HepG2 (cell line): ENCODE data around the gene NACC2. TPM values are rescaled to one million over a fixed set of nuclear protein-coding genes. Genes with fewer than 3 reads are reported as not detected.

ENCODE experiments used
- ATM ChIP-seq: fragments of 450-650 bp; IDR thresholded peaks from 2 replicates; pipeline ENCODE4 v1.7.1; 2017; ENCODE audit warnings: mild to moderate bottlenecking, borderline replicate concordance
- CCDC6 ChIP-seq: sonication (generic); formaldehyde crosslinking; IDR thresholded peaks from 2 replicates; pipeline ENCODE4 v1.8.1; 2022; ENCODE audit warnings: mild to moderate bottlenecking, missing genetic modification reagents, moderate library complexity
- DBP ChIP-seq: sonication (generic); formaldehyde crosslinking; IDR thresholded peaks from 2 replicates; pipeline ENCODE4 v1.4.0; 2020; ENCODE audit warnings: missing genetic modification reagents; ENCODE audit errors: not compliant biosample characterization
- FOSL1 ChIP-seq: sonication (generic); formaldehyde crosslinking; IDR thresholded peaks from 2 replicates; pipeline ENCODE4 v1.9.0; 2021; ENCODE audit warnings: missing genetic modification reagents, borderline replicate concordance
- HDAC2 ChIP-seq: sonication (generic); formaldehyde crosslinking; IDR thresholded peaks from 2 replicates; pipeline ENCODE4 v1.4.0; 2020; ENCODE audit warnings: missing genetic modification reagents
- HNF4A ChIP-seq: sonication (generic); formaldehyde crosslinking; IDR thresholded peaks from 2 replicates; pipeline ENCODE4 v1.4.0; 2020; ENCODE audit warnings: missing genetic modification reagents
- KLF9 ChIP-seq: IDR thresholded peaks from 2 replicates; pipeline ENCODE4 v1.6.1; 2016; ENCODE audit warnings: low read depth
- NCOA5 ChIP-seq: sonication (generic); formaldehyde crosslinking; IDR thresholded peaks from 2 replicates; pipeline ENCODE4 v1.4.0; 2020; ENCODE audit warnings: missing genetic modification reagents
- NR0B2 ChIP-seq: sonication (generic); formaldehyde crosslinking; IDR thresholded peaks from 2 replicates; pipeline ENCODE4 v1.4.0; 2020; ENCODE audit warnings: mild to moderate bottlenecking, missing genetic modification reagents
- NR2F1 ChIP-seq, 2 experiments: fragments of 450-650 bp in 1 of 2; formaldehyde crosslinking in 1 of 2; IDR thresholded peaks; 2 replicates each; pipeline versions ENCODE4 v1.5.0 to v1.6.1; 2016 to 2020; ENCODE audit warnings: mild to moderate bottlenecking in 1 of 2, missing compliant biosample characterization in 1 of 2, missing genetic modification reagents in 1 of 2, moderate library complexity in 1 of 2
- REPIN1 ChIP-seq: sonication (generic); formaldehyde crosslinking; IDR thresholded peaks from 2 replicates; pipeline ENCODE4 v1.8.0; 2022; ENCODE audit warnings: missing genetic modification reagents, low read depth, mild to moderate bottlenecking, borderline replicate concordance
- SKIL ChIP-seq: sonication (generic); formaldehyde crosslinking; IDR thresholded peaks from 2 replicates; pipeline ENCODE4 v1.8.0; 2022; ENCODE audit warnings: missing genetic modification reagents, mild to moderate bottlenecking, moderate library complexity, borderline replicate concordance
- ZBED4 ChIP-seq: sonication (generic); formaldehyde crosslinking; IDR thresholded peaks from 2 replicates; pipeline ENCODE4 v1.4.0; 2020; ENCODE audit warnings: missing genetic modification reagents, borderline replicate concordance
- ZBTB21 ChIP-seq: sonication (generic); formaldehyde crosslinking; IDR thresholded peaks from 2 replicates; pipeline ENCODE4 v1.4.0; 2020; ENCODE audit warnings: missing genetic modification reagents
- ZFAT ChIP-seq: sonication (generic); formaldehyde crosslinking; conservative IDR thresholded peaks from 2 replicates; pipeline ENCODE4 v1.8.1; 2023; ENCODE audit warnings: missing genetic modification reagents, inconsistent platforms
- ZFP90 ChIP-seq: sonication (generic); formaldehyde crosslinking; IDR thresholded peaks from 2 replicates; pipeline ENCODE4 v1.8.0; 2022; ENCODE audit warnings: missing genetic modification reagents, mild to moderate bottlenecking, inconsistent platforms, borderline replicate concordance
- ZGPAT ChIP-seq: IDR thresholded peaks from 2 replicates; pipeline ENCODE4 v1.6.1; 2016; ENCODE audit warnings: mild to moderate bottlenecking
- ZNF7 ChIP-seq: IDR thresholded peaks from 2 replicates; pipeline ENCODE4 v1.6.1; 2016; ENCODE audit warnings: missing biosample characterization, missing genetic modification reagents
- ZNF83 ChIP-seq: sonication (generic); formaldehyde crosslinking; IDR thresholded peaks from 2 replicates; pipeline ENCODE4 v1.4.0; 2020; ENCODE audit warnings: missing genetic modification reagents, mild to moderate bottlenecking, borderline replicate concordance
- ZSCAN30 ChIP-seq: sonication (generic); formaldehyde crosslinking; IDR thresholded peaks from 2 replicates; pipeline ENCODE4 v1.5.0; 2020; ENCODE audit warnings: mild to moderate bottlenecking, missing genetic modification reagents
- polyA plus RNA-seq, 8 experiments: library from polyadenylated mRNA; depleted of rRNA in 3 of 8; stranded (reverse) in 7 of 8; unstranded in 1 of 8; fragments of >200 nt; fragmentation: Illumina TruSeq in 4 of 8; extraction: Trizol in 4 of 8; gene quantifications; 2 replicates each; pipeline versions ENCODE4 v1.2.1 to v1.2.3, GENCODE V29; 2011 to 2016; ENCODE audit warnings: low read depth in 4 of 8, missing spikeins in 1 of 8, mixed read lengths in 1 of 8; ENCODE audit not compliant: insufficient read depth in 1 of 8
- total RNA-seq, 5 experiments: library from RNA; depleted of rRNA; stranded (reverse); fragments of >200 nt; fragmentation: Illumina TruSeq; extraction: Trizol; gene quantifications; 2 replicates each; pipeline ENCODE4 v1.2.3, GENCODE V29; 2016; ENCODE audit warnings: low read depth in 1 of 5

Gene NACC2
- total and polyA plus RNA-seq, 2 of the 13 experiments (the other 11 are each of a cell fraction or from before 2014, with no cell fraction given): 5.9 to 12.3 TPM

GRCh38 chr9:135992486-135993408 lies 102.3 kb downstream of the NACC2 start (continued):
- peak; percentile 24; the same call in 1 of the 2 replicates for TF ChIP-seq HNF4A (CRISPR knock-in tag)
- peak; percentile 26; the same call in 1 of the 2 replicates for TF ChIP-seq ZBED4 (CRISPR knock-in tag)
- no peak for TF ChIP-seq REPIN1 (CRISPR knock-in tag)
- 0 out of 2 replicates have a peak, but pooled peaks have one; percentile 60 for TF ChIP-seq KLF9 (CRISPR knock-in tag)
- TF ChIP-seq NCOA5 (CRISPR knock-in tag): no peak
- TF ChIP-seq ZBTB21: no peak
- TF ChIP-seq ZFP90 (CRISPR knock-in tag): peak; percentile 10; the same call in 1 of the 2 replicates
- TF ChIP-seq SKIL (CRISPR knock-in tag): peak; percentile 70
- TF ChIP-seq ZNF7 (CRISPR knock-in tag): peak; percentile 84
- TF ChIP-seq ZSCAN30 (CRISPR knock-in tag): no peak
- TF ChIP-seq NR2F1 (CRISPR knock-in tag; IDR thresholded peaks at IDR 0.05): 0 out of 4 replicates have a peak, but pooled peaks of 1 of the 2 experiments have one; percentile 3
- no peak for TF ChIP-seq FOSL1 (CRISPR knock-in tag)
- TF ChIP-seq HDAC2 (CRISPR knock-in tag): peak; percentile 68
- TF ChIP-seq DBP (CRISPR knock-in tag): no peak
- TF ChIP-seq CCDC6 (CRISPR knock-in tag): no peak
- no peak for TF ChIP-seq ZFAT
- TF ChIP-seq ZNF83 (CRISPR knock-in tag): no peak
- TF ChIP-seq ZGPAT (CRISPR knock-in tag): peak; percentile 89
- TF ChIP-seq ATM: no peak
- no peak; the same call in 1 of the 2 replicates for TF ChIP-seq NR0B2 (CRISPR knock-in tag)
